ENCODE results near the gene PDCD11. TPM values are rescaled to one million over a fixed set of nuclear protein-coding genes. Genes with fewer than 3 reads are reported as not detected.
A peak's percentile ranks its signal among the peaks of the same experiment; 100 is the strongest.

The PDCD11 gene
- total RNA-seq, 4 donors from 2014 or later, result 16.7 to 32.6 (median 26.2) TPM

DNA sequence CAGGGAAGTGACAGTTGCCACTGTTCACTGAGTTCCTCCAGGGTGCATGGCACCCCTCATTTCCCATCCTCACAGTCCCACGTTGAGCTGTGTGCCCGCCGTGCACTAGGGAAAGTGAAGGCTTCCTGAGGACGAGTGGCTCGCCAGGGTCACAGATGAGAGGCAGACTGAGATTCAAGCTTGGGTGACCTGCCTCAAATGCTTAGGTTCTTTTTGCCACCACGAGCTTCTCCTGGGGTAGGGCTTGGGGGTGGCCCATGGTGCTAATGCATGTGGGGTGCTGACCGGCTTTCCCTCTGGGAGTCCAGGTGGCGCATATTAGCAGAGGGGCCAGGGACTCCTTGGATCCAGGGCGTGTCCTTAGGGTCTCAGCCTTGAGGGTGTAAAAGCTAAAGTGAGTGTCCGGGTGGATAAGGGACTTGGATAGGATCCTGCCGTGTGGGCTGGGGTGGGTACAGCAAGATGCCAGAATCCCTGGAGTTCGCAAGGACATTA is 53.8 kb downstream of the PDCD11 start:
- intact Hi-C loops (cut with DNase I), result no loop called here
- WGBS, 2 donors, result 54 to 81% methylated on average over 4 to 8 of the region's 12 CpGs
- no peaks in the 10 kb centered on the region for H3K9me3 ChIP-seq
- H3K27ac ChIP-seq, result peak overlapping the region in 3 of 4 donors; percentile 91 to 94 (median 93)
- peaks cover 23 to 79% (median 60%) of the 10 kb centered on the region in 3 donors for H3K4me1 ChIP-seq
- no peak for DNase-seq
- peak overlapping the region in 3 of 4 donors; percentile 67 to 77 (median 73) for H3K4me3 ChIP-seq
- H3K36me3 ChIP-seq, result peaks cover 5 to 52% (median 24%) of the 10 kb centered on the region in 3 donors
- TF ChIP-seq, protein P1, sequence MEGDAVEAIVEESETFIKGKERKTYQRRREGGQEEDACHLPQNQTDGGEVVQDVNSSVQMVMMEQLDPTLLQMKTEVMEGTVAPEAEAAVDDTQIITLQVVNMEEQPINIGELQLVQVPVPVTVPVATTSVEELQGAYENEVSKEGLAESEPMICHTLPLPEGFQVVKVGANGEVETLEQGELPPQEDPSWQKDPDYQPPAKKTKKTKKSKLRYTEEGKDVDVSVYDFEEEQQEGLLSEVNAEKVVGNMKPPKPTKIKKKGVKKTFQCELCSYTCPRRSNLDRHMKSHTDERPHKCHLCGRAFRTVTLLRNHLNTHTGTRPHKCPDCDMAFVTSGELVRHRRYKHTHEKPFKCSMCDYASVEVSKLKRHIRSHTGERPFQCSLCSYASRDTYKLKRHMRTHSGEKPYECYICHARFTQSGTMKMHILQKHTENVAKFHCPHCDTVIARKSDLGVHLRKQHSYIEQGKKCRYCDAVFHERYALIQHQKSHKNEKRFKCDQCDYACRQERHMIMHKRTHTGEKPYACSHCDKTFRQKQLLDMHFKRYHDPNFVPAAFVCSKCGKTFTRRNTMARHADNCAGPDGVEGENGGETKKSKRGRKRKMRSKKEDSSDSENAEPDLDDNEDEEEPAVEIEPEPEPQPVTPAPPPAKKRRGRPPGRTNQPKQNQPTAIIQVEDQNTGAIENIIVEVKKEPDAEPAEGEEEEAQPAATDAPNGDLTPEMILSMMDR (IDR thresholded peaks at IDR 0.05), result no peak
- no peak for TF ChIP-seq POLR2A (IDR thresholded peaks at IDR 0.05)
- peaks cover 0 to 3% (median 0%) of the 10 kb centered on the region in 4 donors for H3K27me3 ChIP-seq

DNA sequence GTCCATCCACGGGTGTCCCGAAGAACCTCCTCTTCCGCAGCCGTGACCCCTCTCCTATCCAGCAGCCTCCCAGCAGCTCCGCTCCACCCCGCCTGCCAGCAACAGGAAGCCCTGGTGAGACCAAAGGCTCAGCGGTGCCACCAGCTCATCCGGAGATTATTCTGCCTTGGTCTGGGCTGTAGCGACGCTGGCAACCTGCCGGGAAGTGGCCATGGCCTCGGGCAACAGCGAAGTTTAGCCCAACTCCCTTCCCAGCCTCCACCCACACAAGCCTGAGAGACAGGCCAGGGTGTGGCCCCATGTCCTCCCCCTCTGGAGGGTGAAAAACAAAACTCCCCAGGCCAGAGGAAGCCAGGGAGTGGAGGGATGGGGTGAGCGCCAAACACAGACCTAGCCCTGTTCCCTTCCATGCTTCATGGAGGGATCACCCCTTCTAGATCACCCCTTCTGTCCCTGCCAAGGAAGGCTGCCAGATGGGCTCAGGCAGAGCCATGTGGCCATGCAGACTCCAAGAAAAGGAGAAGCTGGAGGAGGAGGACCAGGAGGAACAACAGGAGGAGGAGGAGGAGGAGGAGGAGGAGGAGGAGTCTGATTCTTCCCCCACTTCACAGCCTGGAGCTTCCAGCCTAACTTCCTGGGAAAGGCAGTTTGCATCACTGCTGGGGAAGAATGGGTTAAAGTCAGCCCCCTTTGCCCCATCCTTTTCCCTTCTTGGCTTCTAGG is 54.8 kb downstream of the PDCD11 start:
- H3K4me1 ChIP-seq, result peaks cover 23 to 69% (median 50%) of the 10 kb centered on the region in 3 donors
- peak in 1 of 4 donors; percentile 39 for TF ChIP-seq POLR2A (IDR thresholded peaks at IDR 0.05)
- TF ChIP-seq, protein P1 (IDR thresholded peaks at IDR 0.05), result no peak
- H3K27ac ChIP-seq, result peak overlapping the region; percentile 78 to 94 (median 92)
- H3K36me3 ChIP-seq, result peaks cover 0 to 42% (median 17%) of the 10 kb centered on the region in 3 donors
- peaks cover 0 to 3% (median 0%) of the 10 kb centered on the region in 4 donors for H3K27me3 ChIP-seq
- WGBS, 2 donors, result 16 to 23% methylated on average over 5 to 12 of the region's 14 CpGs
- intact Hi-C loops (cut with DNase I), result no loop called here
- DNase-seq, result peak; percentile 26
- H3K9me3 ChIP-seq, result no peaks in the 10 kb centered on the region
- peak overlapping the region; percentile 44 to 77 (median 70) for H3K4me3 ChIP-seq

DNA sequence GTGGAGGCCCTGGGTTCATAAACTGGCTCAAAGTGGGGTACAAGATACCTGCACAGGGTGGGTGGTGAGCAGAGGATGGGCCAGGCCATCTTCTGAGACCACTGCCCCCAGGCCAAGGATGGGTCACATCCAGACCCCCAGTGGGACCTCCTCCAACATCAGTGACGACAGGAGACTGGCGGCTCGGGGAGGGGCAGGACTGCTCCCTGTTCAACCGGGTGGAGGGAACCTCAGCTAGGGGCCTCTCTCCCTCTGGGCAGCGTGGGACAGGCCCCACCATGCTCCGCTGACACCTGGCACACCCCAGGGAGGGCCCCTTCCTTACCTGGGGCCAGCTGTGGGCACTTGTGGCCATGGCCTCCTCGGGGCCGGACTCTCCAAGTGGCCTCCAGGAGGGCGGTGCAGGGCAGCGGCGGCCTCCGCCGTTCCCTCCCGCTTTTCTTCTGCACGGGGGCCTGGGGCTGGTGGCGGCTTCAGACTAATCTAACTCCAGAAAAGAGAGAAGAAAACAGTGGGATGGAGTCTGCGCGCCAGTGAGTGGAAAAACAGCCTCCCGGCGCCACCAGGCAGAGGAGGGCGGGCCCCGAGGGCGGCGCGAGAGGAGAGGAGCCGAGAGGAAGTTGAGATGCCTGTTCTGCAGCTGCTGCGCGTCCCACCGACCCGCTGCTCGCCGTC is 55.5 kb downstream of the PDCD11 start, which contains the start of gene CALHM2:
TSS of gene CALHM2 (minus strand) at position 540 of the 675 bp plus-strand sequence. CDS start 2,429 bp downstream, outside the sequence.
- intact Hi-C loops (cut with DNase I), result no loop called here
- peak in 1 of 4 donors; percentile 50 for TF ChIP-seq POLR2A (IDR thresholded peaks at IDR 0.05)
- TF ChIP-seq, protein P1 (IDR thresholded peaks at IDR 0.05), result no peak
- H3K4me1 ChIP-seq, result peaks cover 23 to 66% (median 42%) of the 10 kb centered on the region in 3 donors

DNA sequence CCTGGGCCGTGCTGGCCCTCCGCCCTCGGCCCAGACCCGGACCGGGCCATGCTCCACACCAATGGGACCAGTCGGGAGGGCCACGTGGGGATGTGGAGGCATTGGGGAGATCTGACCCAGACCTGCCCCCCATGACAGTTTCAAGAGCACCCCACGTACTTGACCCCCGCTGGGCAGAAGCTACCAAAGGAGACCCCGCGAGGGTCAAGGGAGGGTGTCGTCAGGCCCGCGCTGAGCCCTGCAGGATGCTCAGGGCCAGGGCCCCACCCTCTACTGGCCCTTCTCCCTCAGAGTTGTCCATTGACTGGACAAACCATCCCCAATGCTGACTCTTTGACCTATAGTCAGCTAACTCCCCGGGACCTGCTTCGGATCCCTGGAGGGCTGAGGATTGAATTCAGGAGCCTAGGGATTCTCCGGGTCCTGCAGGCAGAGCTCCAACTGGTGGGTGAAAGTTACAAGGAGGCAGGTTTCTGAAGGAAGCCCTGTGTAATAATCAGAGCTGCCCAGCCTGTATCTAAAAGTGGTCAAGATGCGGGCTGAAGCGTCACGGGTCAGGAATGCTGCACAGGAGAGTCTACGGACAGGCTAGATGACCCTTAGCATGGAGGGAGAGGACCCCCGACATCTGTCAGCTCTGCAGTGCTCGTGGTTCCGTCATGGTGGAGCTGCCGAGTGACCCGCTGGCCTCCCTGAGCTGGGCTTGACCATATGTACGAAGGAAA is 56.2 kb downstream of the PDCD11 start:
- H3K27ac ChIP-seq, result peak overlapping the region; percentile 78 to 94 (median 92)
- no peaks in the 10 kb centered on the region for H3K9me3 ChIP-seq
- H3K27me3 ChIP-seq, result peaks cover 0 to 3% (median 0%) of the 10 kb centered on the region in 4 donors
- H3K4me3 ChIP-seq, result peak overlapping the region; percentile 44 to 77 (median 70)
- DNase-seq, result no peak
- intact Hi-C loops (cut with DNase I), result no loop called here
- 32 to 59% methylated on average over 14 to 16 of the region's 27 CpGs for WGBS, 2 donors
- no peak for TF ChIP-seq POLR2A (IDR thresholded peaks at IDR 0.05)
- TF ChIP-seq, protein P1 (IDR thresholded peaks at IDR 0.05), result no peak
- peaks cover 19 to 59% (median 36%) of the 10 kb centered on the region in 3 donors for H3K4me1 ChIP-seq
- peaks cover 0 to 28% (median 5%) of the 10 kb centered on the region in 3 donors for H3K36me3 ChIP-seq

More for the DNA sequence above, 55.5 kb downstream of the PDCD11 start, which contains the start of gene CALHM2:
- Histone ChIP-seq H3K36me3 (peaks cover 0 to 35% (median 12%) of the 10 kb centered on the region in 3 donors), H3K27ac (peak within 1 kb of the TSS; percentile 78 to 94 (median 92)), H3K27me3 (peaks cover 0 to 3% (median 0%) of the 10 kb centered on the region in 4 donors), H3K4me3 (peak within 1 kb of the TSS; percentile 44 to 77 (median 70)), H3K9me3 (no peaks in the 10 kb centered on the region)
- WGBS, 2 donors, result 0 to 5% methylated on average over 4 to 16 of the region's 32 CpGs
- DNase-seq, result no peak

Data from esophagus squamous epithelium (tissue), 5 donors.